K562 (cell line): ENCODE data around the gene PEAR1. TPM values are rescaled to one million over a fixed set of nuclear protein-coding genes. Genes with fewer than 3 reads are reported as not detected.

Experiments used
- ATAC-seq: fragments of 200-7000 bp; cut with Tn5 transposase; 3 replicates; pipeline ENCODE4 v1.9.1; 2020; ENCODE audit warnings: moderate library complexity
- BruUV-seq: library from RNA; stranded (reverse); fragments of 400-500 nt; replicated peaks from 2 replicates; lab custom pipeline; 2021; lab: Mats Ljungman, UMichigan
- CTCF ChIA-PET: fragments of 300-600 bp; formaldehyde crosslinking; extraction: SDS; loops from one replicate; lab custom pipeline; 2021; ENCODE audit warnings: low intra/inter-chr PET ratio; lab: Yijun Ruan, JAX
- POLR2A ChIA-PET: fragments of 300-600, 350-650 bp; sonication (Branson Sonifier 250); formaldehyde crosslinking; extraction: SDS; loops from one replicate; lab custom pipeline; 2021; ENCODE audit warnings: antibody characterized with exemption, inconsistent platforms; lab: Yijun Ruan, JAX
- DNase-seq, 4 experiments: peaks; one replicate each; pipeline versions ENCODE4 v3.0.0 to v3.0.0-alpha.2; 2011 to 2018; ENCODE audit warnings: low spot score in 3 of 4, mixed read lengths in 3 of 4; ENCODE audit errors: extremely low read depth in 1 of 4
- FAIRE-seq: peaks from 2 replicates; lab custom pipeline; 2011; peaks lifted over from hg19 to GRCh38; lab: Jason Lieb, UNC
- H2AFZ ChIP-seq: 2 replicates; pipeline ENCODE4 v1.6.0; 2011; ENCODE audit warnings: low read depth, low read length, control low read depth, inconsistent platforms
- H3K27ac ChIP-seq: fragments of 200-600 bp; 3 replicates; pipeline ENCODE4 v1.8.0; 2011; ENCODE audit warnings: low read depth, mild to moderate bottlenecking, control low read depth, inconsistent platforms, low read length, moderate library complexity, mixed read lengths; ENCODE audit errors: extremely low read depth
- H3K27me3 ChIP-seq, 2 experiments: fragments of 300-600 bp in 1 of 2; 2 replicates in 1 of 2; 3 replicates in 1 of 2; pipeline versions ENCODE4 v1.6.0 to v1.8.0; 2011; ENCODE audit warnings: inconsistent platforms in 2 of 2, low read length in 2 of 2, mild to moderate bottlenecking in 1 of 2, mixed read lengths in 1 of 2, moderate library complexity in 1 of 2; ENCODE audit not compliant: control insufficient read depth in 2 of 2, insufficient read depth in 2 of 2
- H3K36me3 ChIP-seq: fragments of 300-600 bp; 3 replicates; pipeline ENCODE4 v1.8.0; 2011; ENCODE audit warnings: mild to moderate bottlenecking, low read length, inconsistent platforms; ENCODE audit not compliant: control insufficient read depth, insufficient read depth
- H3K4me1 ChIP-seq, 2 experiments: fragments of 200-600 bp in 1 of 2; replicated peaks in 1 of 2; 2 replicates in 1 of 2; 3 replicates in 1 of 2; pipeline versions ENCODE4 v1.5.1 to v1.8.0; 2011; ENCODE audit warnings: inconsistent platforms in 2 of 2, low read length in 2 of 2, mild to moderate bottlenecking in 1 of 2, mixed read lengths in 1 of 2, moderate library complexity in 1 of 2; ENCODE audit not compliant: control insufficient read depth in 2 of 2, insufficient read depth in 2 of 2
- H3K4me2 ChIP-seq: 2 replicates; pipeline ENCODE4 v1.6.1; 2011; ENCODE audit warnings: low read length, control low read depth, inconsistent platforms, mixed read lengths; ENCODE audit not compliant: insufficient read depth
- H3K4me3 ChIP-seq: fragments of 200-600 bp; sonication (generic), shearing (Covaris generic); 2 replicates; pipeline ENCODE4 v1.5.1; 2016; ENCODE audit warnings: control low read depth, inconsistent platforms
- H3K79me2 ChIP-seq: fragments of 200-600 bp; 3 replicates; pipeline ENCODE4 v1.8.0; 2011; ENCODE audit warnings: low read length, inconsistent platforms; ENCODE audit not compliant: control insufficient read depth, insufficient read depth
- H3K9ac ChIP-seq, 2 experiments: 2 replicates each; pipeline versions ENCODE4 v1.6.0 to v1.6.1; 2011; ENCODE audit warnings: low read depth in 2 of 2, low read length in 2 of 2, control low read depth in 1 of 2, inconsistent platforms in 1 of 2, mild to moderate bottlenecking in 1 of 2, mixed read lengths in 1 of 2; ENCODE audit not compliant: insufficient read depth in 1 of 2
- H3K9me1 ChIP-seq: one replicate; pipeline ENCODE4 v1.6.0; 2011; ENCODE audit warnings: inconsistent platforms, mild to moderate bottlenecking, low read length, moderate library complexity; ENCODE audit not compliant: control insufficient read depth, insufficient read depth
- H3K9me3 ChIP-seq: replicated peaks from 2 replicates; pipeline ENCODE4 v1.5.1; 2011; ENCODE audit warnings: low read depth, low read length, inconsistent platforms; ENCODE audit not compliant: control insufficient read depth, insufficient read depth
- H4K20me1 ChIP-seq: replicated peaks from 2 replicates; pipeline ENCODE4 v1.6.1; 2011; ENCODE audit warnings: low read length, inconsistent platforms, mixed read lengths; ENCODE audit not compliant: control insufficient read depth, insufficient read depth
- CHD1 ChIP-seq: fragments of 200-600 bp; sonication (generic); IDR thresholded peaks from one replicate; pipeline ENCODE4 v1.6.1; 2012; ENCODE audit warnings: mild to moderate bottlenecking, moderate library complexity, low read length, inconsistent platforms
- FUS ChIP-seq: fragments of 200-400 bp; formaldehyde crosslinking; optimal IDR thresholded peaks from 2 replicates; pipeline ENCODE3; 2017; ENCODE audit warnings: low read depth, low read length
- HDAC3 ChIP-seq: fragments of 450-650 bp; IDR thresholded peaks from 2 replicates; pipeline ENCODE4 v1.6.1; 2018; ENCODE audit warnings: borderline replicate concordance, mild to moderate bottlenecking, moderate library complexity; ENCODE audit not compliant: partially characterized antibody
- HMGN3 ChIP-seq: IDR thresholded peaks from 2 replicates; pipeline ENCODE4 v1.6.1; 2011; ENCODE audit warnings: borderline replicate concordance, low read depth, mild to moderate bottlenecking, mixed read lengths, low read length; ENCODE audit not compliant: insufficient read length; ENCODE audit errors: extremely low read depth
- JUN ChIP-seq, 2 experiments: sonication (generic) in 1 of 2; formaldehyde crosslinking in 1 of 2; IDR thresholded peaks; 2 replicates each; pipeline versions ENCODE4 v1.6.1 to v1.8.0; 2012 to 2022; ENCODE audit warnings: borderline replicate concordance in 2 of 2, mild to moderate bottlenecking in 2 of 2, improper control_type of control experiment in 1 of 2, low read depth in 1 of 2, low read length in 1 of 2, missing genetic modification reagents in 1 of 2
- NELFE ChIP-seq: IDR thresholded peaks from 2 replicates; pipeline ENCODE4 v1.6.1; 2011; ENCODE audit warnings: mild to moderate bottlenecking; ENCODE audit not compliant: insufficient read depth, insufficient read length
- RCOR1 ChIP-seq, 2 experiments: IDR thresholded peaks; 2 replicates each; pipeline ENCODE4 v1.6.1; 2012; ENCODE audit warnings: low read depth in 2 of 2, low read length in 2 of 2, borderline replicate concordance in 1 of 2, improper control_type of control experiment in 1 of 2
- RNF2 ChIP-seq: sonication (generic); IDR thresholded peaks from 2 replicates; pipeline ENCODE4 v1.6.1; 2016
- STAT5A ChIP-seq: IDR thresholded peaks from 2 replicates; pipeline ENCODE4 v1.6.1; 2012; ENCODE audit warnings: low read length, inconsistent platforms, borderline replicate concordance
- U2AF1 ChIP-seq: fragments of 200-400 bp; formaldehyde crosslinking; optimal IDR thresholded peaks from 2 replicates; pipeline ENCODE3; 2017; ENCODE audit warnings: mild to moderate bottlenecking, low read depth, low read length, moderate library complexity
- U2AF2 ChIP-seq: fragments of 200-400 bp; formaldehyde crosslinking; optimal IDR thresholded peaks from 2 replicates; pipeline ENCODE3; 2017; ENCODE audit warnings: low read depth, mild to moderate bottlenecking, low read length
- WGBS: fragments of 100-300 bp; shearing (Covaris generic); methylation state at CpG from one replicate; pipeline ENCODE4 v1.1.6; 2016; ENCODE audit warnings: low coverage, mixed read lengths; ENCODE audit not compliant: insufficient coverage; ENCODE audit errors: missing lambda C conversion rate; 5-methylcytosine and 5-hydroxymethylcytosine counted together
- in situ Hi-C: fragments of 300-500 bp; cut with MboI; formaldehyde crosslinking; loops from 4 replicates; pipeline ENCODE4 v1.15.0; 2018; ENCODE audit warnings: inconsistent platforms, mixed read lengths
- intact Hi-C: fragments of 100-400 bp; cut with micrococcal nuclease; formaldehyde crosslinking; loops from 2 replicates; pipeline ENCODE4 v1.14.2; 2022
- polyA plus RNA-seq, 8 experiments: library from polyadenylated mRNA; depleted of rRNA in 4 of 8; stranded (reverse) in 5 of 8; unstranded in 3 of 8; fragments of >200 nt; fragmentation: Nextera tagmentation in 2 of 8; fragmentation: Illumina TruSeq in 1 of 8; extraction: Ambion mirVana in 2 of 8; extraction: Trizol in 1 of 8; gene quantifications; 2 replicates each; pipeline versions ENCODE4 v1.2.1 to v1.2.3, GENCODE V29; 2011 to 2014; ENCODE audit warnings: inconsistent platforms in 1 of 8, missing spikeins in 1 of 8
- total RNA-seq, 7 experiments: library from RNA; depleted of rRNA in 6 of 7; stranded (reverse); fragments of >200 nt in 6 of 7; fragmentation: Illumina TruSeq in 2 of 7; extraction: Trizol in 2 of 7; gene quantifications; 2 replicates each; pipeline versions ENCODE4 v1.2.1 to v1.2.3, GENCODE V29; 2011 to 2021; ENCODE audit warnings: low replicate concordance in 1 of 7
- TF ChIP-seq, protein P1 (sequence below): sonication (generic); formaldehyde crosslinking; IDR thresholded peaks from 2 replicates; pipeline ENCODE4 v1.8.0; 2022; ENCODE audit warnings: mild to moderate bottlenecking, missing genetic modification reagents
- TF ChIP-seq, protein P2 (sequence below): fragments of 200-400 bp; formaldehyde crosslinking; IDR thresholded peaks from 2 replicates; pipeline ENCODE4 v1.6.1; 2017; ENCODE audit warnings: mild to moderate bottlenecking, low read depth, low read length, moderate library complexity
- TF ChIP-seq, protein P3 (sequence below): sonication (generic); IDR thresholded peaks from 2 replicates; pipeline ENCODE4 v1.6.1; 2016

Gene PEAR1
- total and polyA plus RNA-seq, 9 of the 15 experiments (the other 6 are each of a cell fraction or from before 2014, with no cell fraction given): 0.87 to 13.9 (median 6.1) TPM

DNA sequence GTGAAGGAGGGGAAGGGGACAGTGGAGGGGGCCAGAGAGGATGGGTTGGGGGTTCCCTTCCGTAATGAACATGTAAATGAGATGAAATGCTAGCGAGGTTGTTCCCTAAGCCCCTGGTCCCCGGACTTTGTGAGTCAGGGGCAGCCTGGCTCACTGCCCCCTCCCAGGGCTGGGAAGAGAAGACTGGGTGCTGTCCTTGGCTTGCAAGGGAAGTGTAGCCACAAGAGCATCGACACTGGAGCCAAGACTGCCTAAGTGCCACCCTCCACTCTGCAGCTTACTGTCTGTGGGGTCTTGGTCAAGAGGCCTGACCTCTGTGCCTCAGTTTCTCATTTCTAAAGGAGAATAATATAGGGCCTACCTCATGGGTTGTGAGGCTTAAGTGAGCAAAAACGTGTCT, 483 bp downstream of the PEAR1 start (continued):
- TF ChIP-seq NELFE (no peak), RCOR1 (IDR thresholded peaks at IDR 0.05; ENCODE audit: borderline replicate concordance in 1 of 2, low read depth in 2 of 2, low read length in 2 of 2) (no peak), U2AF2 (no peak)
- TF ChIP-seq, protein P1, sequence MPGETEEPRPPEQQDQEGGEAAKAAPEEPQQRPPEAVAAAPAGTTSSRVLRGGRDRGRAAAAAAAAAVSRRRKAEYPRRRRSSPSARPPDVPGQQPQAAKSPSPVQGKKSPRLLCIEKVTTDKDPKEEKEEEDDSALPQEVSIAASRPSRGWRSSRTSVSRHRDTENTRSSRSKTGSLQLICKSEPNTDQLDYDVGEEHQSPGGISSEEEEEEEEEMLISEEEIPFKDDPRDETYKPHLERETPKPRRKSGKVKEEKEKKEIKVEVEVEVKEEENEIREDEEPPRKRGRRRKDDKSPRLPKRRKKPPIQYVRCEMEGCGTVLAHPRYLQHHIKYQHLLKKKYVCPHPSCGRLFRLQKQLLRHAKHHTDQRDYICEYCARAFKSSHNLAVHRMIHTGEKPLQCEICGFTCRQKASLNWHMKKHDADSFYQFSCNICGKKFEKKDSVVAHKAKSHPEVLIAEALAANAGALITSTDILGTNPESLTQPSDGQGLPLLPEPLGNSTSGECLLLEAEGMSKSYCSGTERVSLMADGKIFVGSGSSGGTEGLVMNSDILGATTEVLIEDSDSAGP: no peak

DNA sequence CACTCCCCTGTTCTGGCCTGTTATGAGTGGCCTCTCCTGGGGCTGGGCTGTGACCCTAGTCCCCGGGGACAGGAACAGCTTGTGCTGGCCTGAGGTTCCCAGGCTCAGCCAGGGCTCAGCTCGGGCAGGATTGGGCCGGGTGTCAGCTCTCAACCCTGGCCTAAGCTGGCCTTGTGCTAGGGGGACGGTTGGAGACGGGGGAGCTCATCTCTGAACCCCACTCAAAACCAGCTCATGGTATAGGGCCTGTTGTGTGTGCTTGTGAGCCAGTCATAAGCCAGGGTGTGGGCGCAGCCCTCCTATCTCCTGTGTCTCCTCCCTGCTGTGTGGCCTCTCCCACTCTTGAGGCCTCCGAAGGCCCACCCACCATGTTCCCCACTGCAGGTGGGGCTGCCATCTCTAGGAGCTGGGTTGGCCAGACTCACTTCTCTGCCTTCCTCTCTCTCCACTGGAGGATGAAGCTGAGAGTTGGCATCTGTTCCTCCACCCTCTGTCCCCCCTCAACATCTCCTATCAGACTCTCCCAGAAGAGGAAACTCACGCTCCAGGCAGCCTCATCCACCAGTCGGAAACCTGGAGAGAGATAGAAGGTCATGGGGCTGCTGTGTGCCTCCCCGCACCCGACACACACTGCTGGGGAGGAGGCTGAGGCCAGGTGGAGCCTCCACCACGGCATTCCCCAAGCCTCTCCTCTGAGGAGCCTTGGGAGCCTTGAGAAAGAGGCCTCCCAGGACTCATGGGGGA, 1.4 kb downstream of the PEAR1 start:
- DNase-seq (peak; percentile 82 to 91 (median 88)), ATAC-seq (peak; percentile 74), FAIRE-seq (peak; percentile 88)
- H3K9ac ChIP-seq: peak overlapping the region; percentile 43 to 88
- peaks cover 36 to 58% of the 10 kb centered on the region in 2 experiments for H3K4me1 ChIP-seq
- no peaks in the 10 kb centered on the region for H3K36me3 ChIP-seq
- H4K20me1 ChIP-seq: no peaks in the 10 kb centered on the region
- no peak overlapping the region for H3K4me3 ChIP-seq
- no peaks in the 10 kb centered on the region for H3K9me3 ChIP-seq
- no peaks in the 10 kb centered on the region for H3K9me1 ChIP-seq
- intact Hi-C loops: no loop called here
- no peaks in the 10 kb centered on the region for H3K79me2 ChIP-seq
- no peaks in the 10 kb centered on the region for H3K27me3 ChIP-seq
- peak overlapping the region; percentile 63 for H3K27ac ChIP-seq
- no TSS peak for BruUV-seq
- POLR2A ChIA-PET: interaction anchor here (0.6 to 1.5 kb wide), 10 partner anchors 9 to 235 kb away, joined by 3 to 7 read pairs (median 4); no protein-coding TSS in a partner anchor
- H3K4me2 ChIP-seq: peak overlapping the region; percentile 62
- 10% methylated on average over 10 of the region's 12 CpGs for whole genome bisulfite sequencing
- in situ Hi-C loops: loop anchor here (5.0 kb wide), 1 partner anchor 32 kb away; no protein-coding TSS in a partner anchor
- H2AFZ ChIP-seq: peak overlapping the region; percentile 95
- CTCF ChIA-PET: interaction anchor here (1.0 to 1.7 kb wide), 2 partner anchors 16 to 25 kb away, joined by 4 to 5 read pairs; partner anchors contain the start of gene LRRC71
- TF ChIP-seq FUS (no peak), U2AF1 (no peak), CHD1 (no peak), HDAC3 (no peak), RNF2 (no peak), JUN (IDR thresholded peaks at IDR 0.05; ENCODE audit: borderline replicate concordance, low read depth, low read length) (no peak), JUN (CRISPR knock-in tag; IDR thresholded peaks at IDR 0.05; ENCODE audit: borderline replicate concordance) (no peak), STAT5A (0 out of 2 replicates have a peak, but pooled peaks have one; percentile 16), HMGN3 (no peak)
- TF ChIP-seq, protein P2, sequence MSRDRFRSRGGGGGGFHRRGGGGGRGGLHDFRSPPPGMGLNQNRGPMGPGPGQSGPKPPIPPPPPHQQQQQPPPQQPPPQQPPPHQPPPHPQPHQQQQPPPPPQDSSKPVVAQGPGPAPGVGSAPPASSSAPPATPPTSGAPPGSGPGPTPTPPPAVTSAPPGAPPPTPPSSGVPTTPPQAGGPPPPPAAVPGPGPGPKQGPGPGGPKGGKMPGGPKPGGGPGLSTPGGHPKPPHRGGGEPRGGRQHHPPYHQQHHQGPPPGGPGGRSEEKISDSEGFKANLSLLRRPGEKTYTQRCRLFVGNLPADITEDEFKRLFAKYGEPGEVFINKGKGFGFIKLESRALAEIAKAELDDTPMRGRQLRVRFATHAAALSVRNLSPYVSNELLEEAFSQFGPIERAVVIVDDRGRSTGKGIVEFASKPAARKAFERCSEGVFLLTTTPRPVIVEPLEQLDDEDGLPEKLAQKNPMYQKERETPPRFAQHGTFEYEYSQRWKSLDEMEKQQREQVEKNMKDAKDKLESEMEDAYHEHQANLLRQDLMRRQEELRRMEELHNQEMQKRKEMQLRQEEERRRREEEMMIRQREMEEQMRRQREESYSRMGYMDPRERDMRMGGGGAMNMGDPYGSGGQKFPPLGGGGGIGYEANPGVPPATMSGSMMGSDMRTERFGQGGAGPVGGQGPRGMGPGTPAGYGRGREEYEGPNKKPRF: no peak
- TF ChIP-seq, protein P3, sequence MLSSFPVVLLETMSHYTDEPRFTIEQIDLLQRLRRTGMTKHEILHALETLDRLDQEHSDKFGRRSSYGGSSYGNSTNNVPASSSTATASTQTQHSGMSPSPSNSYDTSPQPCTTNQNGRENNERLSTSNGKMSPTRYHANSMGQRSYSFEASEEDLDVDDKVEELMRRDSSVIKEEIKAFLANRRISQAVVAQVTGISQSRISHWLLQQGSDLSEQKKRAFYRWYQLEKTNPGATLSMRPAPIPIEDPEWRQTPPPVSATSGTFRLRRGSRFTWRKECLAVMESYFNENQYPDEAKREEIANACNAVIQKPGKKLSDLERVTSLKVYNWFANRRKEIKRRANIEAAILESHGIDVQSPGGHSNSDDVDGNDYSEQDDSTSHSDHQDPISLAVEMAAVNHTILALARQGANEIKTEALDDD: no peak
